ENCODE data around the gene PDGFA.

- TF ChIP-seq CTCF (conservative IDR thresholded peaks at IDR 0.05; ENCODE audit: low read depth, low read length) (no peak), EZH2 (IDR thresholded peaks at IDR 0.05; ENCODE audit: low read length, unreplicated experiment) (no peak), EZH2phosphoT487 (IDR thresholded peaks at IDR 0.05; ENCODE audit: borderline replicate concordance, low read length) (no peak)
Measured at GRCh38 chr7:553636-554111, 34.0 kb upstream of the PDGFA start.

Measured in PC-3 (cell line).